DMS53 (cell line): ENCODE measurements around the gene PDE11A.
A peak's percentile ranks its signal among the peaks of the same experiment; 100 is the strongest.
"Not testable (repeated sequence)": the region's sequence is repeated elsewhere in the genome, so short reads cannot be mapped to it uniquely, and the experiment has no call there.

ENCODE experiments used
- DNase-seq: peaks from one replicate; lab custom pipeline; 2025; lab: John Stamatoyannopoulos, UW

The PDE11A gene

GRCh38 chr2:178072383-178073301 is at the start of gene PDE11A:
PDE11A (minus strand) TSS chr2:178072777; CDS start chr2:178072437, 340 bp downstream.
- DNase-seq = peak; percentile 99

GRCh38 chr2:178119179-178119922 is 46.8 kb upstream of the PDE11A start:
- no peak for DNase-seq

GRCh38 chr2:178117725-178118124 is 45.1 kb upstream of the PDE11A start:
- no peak for DNase-seq

- no peak for DNase-seq
Observed at GRCh38 chr2:178115271-178115670, 42.7 kb upstream of the PDE11A start.

GRCh38 chr2:178114462-178114861 is 41.9 kb upstream of the PDE11A start:
- DNase-seq = no peak

GRCh38 chr2:178112202-178113152 is 39.9 kb upstream of the PDE11A start, which contains the start of gene RBM45:
RBM45 (plus strand) TSS chr2:178112437; CDS start chr2:178112547, 110 bp downstream.
- DNase-seq = peak; percentile 98

GRCh38 chr2:178111743-178112142 is 39.2 kb upstream of the PDE11A start:
- no peak for DNase-seq

GRCh38 chr2:178110681-178111080 is 38.1 kb upstream of the PDE11A start:
- DNase-seq = no peak

GRCh38 chr2:178109813-178110212 is 37.2 kb upstream of the PDE11A start:
- DNase-seq = peak; percentile 83

GRCh38 chr2:178108176-178108575 is 35.6 kb upstream of the PDE11A start:
- DNase-seq = no peak

- no peak for DNase-seq
Observed at GRCh38 chr2:178106053-178106452, 33.5 kb upstream of the PDE11A start.

- DNase-seq = no peak
Observed at GRCh38 chr2:178105566-178105965, 33.0 kb upstream of the PDE11A start.

GRCh38 chr2:178101321-178102079 is 28.9 kb upstream of the PDE11A start:
- no peak for DNase-seq

- no peak for DNase-seq
Observed at GRCh38 chr2:178093471-178093870, 20.9 kb upstream of the PDE11A start.

GRCh38 chr2:178088774-178089270 is 16.2 kb upstream of the PDE11A start:
- no peak for DNase-seq

GRCh38 chr2:178084273-178084672 is 11.7 kb upstream of the PDE11A start:
- DNase-seq = no peak

- no peak for DNase-seq
Observed at GRCh38 chr2:178082408-178083045, 9.9 kb upstream of the PDE11A start.

GRCh38 chr2:178079279-178079678 is 6.7 kb upstream of the PDE11A start:
- not testable (repeated sequence) for DNase-seq

GRCh38 chr2:178076130-178076529 is 3.6 kb upstream of the PDE11A start:
- no peak for DNase-seq

- no peak for DNase-seq
Observed at GRCh38 chr2:178075006-178075326, 2.4 kb upstream of the PDE11A start.
